ENCODE data around the gene SMAD6.

- TF ChIP-seq CTCF (IDR thresholded peaks at IDR 0.05) (no peak), POLR2A (IDR thresholded peaks at IDR 0.05) (no peak)
Observed at GRCh38 chr15:66825139-66825538, 123.1 kb downstream of the SMAD6 start.
